ENCODE measurements around the gene TIPARP. TPM values are rescaled to one million over a fixed set of nuclear protein-coding genes. Genes with fewer than 3 reads are reported as not detected.
"Not testable (repeated sequence)": the region's sequence is repeated elsewhere in the genome, so short reads cannot be mapped to it uniquely, and the experiment has no call there.

TIPARP gene
- total and polyA plus RNA-seq, 2 donors: 14.3 to 30.3 TPM

DNA sequence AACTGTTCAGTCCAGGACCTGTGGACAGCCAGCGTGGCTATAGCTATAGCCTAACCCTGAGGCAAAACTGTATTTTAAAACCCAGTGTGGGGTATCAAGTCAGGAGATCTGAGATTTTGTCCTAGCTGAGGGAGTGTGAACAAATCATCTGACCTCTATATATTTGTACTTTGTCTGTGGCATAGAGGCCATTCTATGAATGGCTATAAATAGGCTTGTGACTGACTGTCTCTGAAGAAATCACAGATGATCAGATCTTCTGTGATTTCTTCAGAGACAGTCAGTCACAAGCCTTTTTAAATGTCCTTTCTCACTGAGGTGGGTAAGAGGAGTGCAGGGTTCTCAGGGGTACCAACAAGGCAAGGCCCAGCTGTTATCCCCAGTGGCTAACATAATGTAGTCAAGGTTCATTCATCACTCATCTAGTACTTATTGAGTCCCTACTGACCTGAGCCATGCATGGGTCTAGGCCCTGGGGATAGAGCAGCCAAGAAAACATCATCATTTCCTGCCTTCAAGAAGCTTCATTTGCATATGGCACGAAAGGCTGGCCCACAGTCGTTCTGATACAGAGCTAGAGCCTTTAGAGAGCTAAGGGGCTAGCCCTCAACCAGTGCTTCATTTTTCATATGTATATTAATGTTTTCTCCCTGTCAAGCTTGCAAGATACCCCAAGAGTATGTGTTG, 53.3 kb downstream of the TIPARP start:
- Histone ChIP-seq H3K27ac (ENCODE audit: low read depth in 1 of 2, low read length in 1 of 2) (no peak overlapping the region), H3K36me3 (ENCODE audit: control insufficient read depth in 2 of 2, insufficient read depth in 2 of 2, low read length in 1 of 2) (no peaks in the 10 kb centered on the region), H3K9me3 (ENCODE audit: control insufficient read depth in 2 of 2, insufficient read depth in 1 of 2, low read length in 1 of 2) (no peaks in the 10 kb centered on the region), H3K27me3 (ENCODE audit: control insufficient read depth in 2 of 2, insufficient read depth in 1 of 2, low read length in 1 of 2) (no peaks in the 10 kb centered on the region), H3K4me1 (ENCODE audit: control insufficient read depth in 2 of 2, insufficient read depth in 2 of 2, low read length in 2 of 2) (no peaks in the 10 kb centered on the region), H3K4me3 (ENCODE audit: low read length in 2 of 2) (no peak overlapping the region)
- no peak for DNase-seq (ENCODE audit: low read depth in 6 of 9, low spot score in 9 of 9)
- WGBS: 94% methylated on average over 3 of the region's 3 CpGs

DNA sequence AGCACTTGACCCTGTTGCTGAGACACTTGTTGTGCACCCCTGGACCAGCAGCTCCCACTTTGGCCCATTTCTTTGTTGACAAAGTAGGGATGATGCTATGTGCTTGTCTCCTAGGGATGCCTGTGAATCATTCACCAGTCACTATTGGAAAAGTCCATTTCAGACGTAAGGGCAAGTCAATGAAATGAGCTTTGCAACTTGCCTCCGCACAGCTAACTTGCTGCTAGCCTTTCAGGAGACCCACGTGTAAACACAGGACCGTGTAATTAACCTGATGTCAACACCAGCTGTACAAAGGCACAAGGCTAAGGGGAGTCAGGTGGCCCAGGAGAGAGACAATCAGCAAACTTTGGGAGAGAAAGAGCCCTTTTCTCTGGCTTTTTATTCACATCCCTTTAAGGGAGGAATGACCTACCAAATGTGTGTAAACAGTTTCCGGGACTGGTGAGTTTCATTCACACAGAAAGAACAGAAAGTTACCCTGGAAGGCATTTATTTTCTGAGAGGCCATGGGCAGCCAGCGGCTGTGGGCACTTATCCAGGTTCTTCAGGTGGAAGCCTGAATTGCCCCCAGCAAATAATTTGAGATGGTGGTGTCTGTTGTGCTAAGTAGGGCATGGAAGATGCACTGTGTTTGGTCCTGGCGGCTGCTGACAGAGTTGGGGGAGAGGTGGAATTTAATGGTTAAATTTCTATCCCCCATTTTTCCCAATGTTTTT, 54.0 kb downstream of the TIPARP start:
- Histone ChIP-seq H3K9me3 (ENCODE audit: control insufficient read depth in 2 of 2, insufficient read depth in 1 of 2, low read length in 1 of 2) (no peaks in the 10 kb centered on the region), H3K36me3 (ENCODE audit: control insufficient read depth in 2 of 2, insufficient read depth in 2 of 2, low read length in 1 of 2) (no peaks in the 10 kb centered on the region), H3K27me3 (ENCODE audit: control insufficient read depth in 2 of 2, insufficient read depth in 1 of 2, low read length in 1 of 2) (no peaks in the 10 kb centered on the region), H3K27ac (ENCODE audit: low read depth in 1 of 2, low read length in 1 of 2) (no peak overlapping the region), H3K4me1 (ENCODE audit: control insufficient read depth in 2 of 2, insufficient read depth in 2 of 2, low read length in 2 of 2) (no peaks in the 10 kb centered on the region), H3K4me3 (ENCODE audit: low read length in 2 of 2) (no peak overlapping the region)
- no peak for DNase-seq (ENCODE audit: low read depth in 6 of 9, low spot score in 9 of 9)
- whole genome bisulfite sequencing: 88% methylated on average over 7 of the region's 7 CpGs

DNA sequence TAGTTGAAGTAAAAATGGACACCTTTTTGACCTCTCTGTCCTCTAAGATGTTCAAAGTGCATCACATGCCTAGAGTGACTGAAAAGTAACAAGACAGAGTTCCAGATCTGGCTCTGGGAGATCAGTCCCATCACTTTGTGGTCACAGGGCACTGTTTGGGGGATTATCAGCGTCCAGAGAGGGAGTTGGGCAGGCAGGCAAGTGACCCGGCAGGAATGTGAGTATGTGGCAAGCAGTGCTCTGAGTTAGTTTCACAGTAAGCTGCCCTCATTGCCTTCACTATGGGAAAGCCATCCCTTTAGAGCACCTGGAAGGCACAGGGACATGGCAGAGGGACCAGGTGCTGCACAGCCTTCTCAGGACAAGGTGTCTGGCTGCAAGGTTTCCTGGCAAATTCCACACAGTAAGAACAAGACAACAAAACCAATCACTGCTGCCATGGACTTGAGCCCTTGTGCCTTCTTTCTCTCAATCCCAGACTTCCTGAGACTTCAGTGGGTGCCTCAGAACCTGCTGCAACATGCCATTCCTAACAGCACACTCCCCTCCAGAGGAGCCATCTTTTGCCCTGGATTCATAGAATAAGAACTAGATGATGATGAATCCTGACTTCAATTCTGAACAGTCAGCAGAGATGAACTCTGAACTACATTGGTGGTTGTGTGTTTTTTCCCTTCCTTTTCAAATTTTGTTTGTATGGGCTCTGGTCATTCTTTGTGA, 55.2 kb downstream of the TIPARP start:
- Histone ChIP-seq H3K36me3 (ENCODE audit: control insufficient read depth in 2 of 2, insufficient read depth in 2 of 2, low read length in 1 of 2) (no peaks in the 10 kb centered on the region), H3K4me3 (ENCODE audit: low read length in 2 of 2) (no peak overlapping the region), H3K27ac (ENCODE audit: low read depth in 1 of 2, low read length in 1 of 2) (no peak overlapping the region), H3K27me3 (ENCODE audit: control insufficient read depth in 2 of 2, insufficient read depth in 1 of 2, low read length in 1 of 2) (no peaks in the 10 kb centered on the region), H3K4me1 (ENCODE audit: control insufficient read depth in 2 of 2, insufficient read depth in 2 of 2, low read length in 2 of 2) (no peaks in the 10 kb centered on the region), H3K9me3 (ENCODE audit: control insufficient read depth in 2 of 2, insufficient read depth in 1 of 2, low read length in 1 of 2) (no peaks in the 10 kb centered on the region)
- WGBS: 93% methylated on average over 2 of the region's 2 CpGs
- DNase-seq (ENCODE audit: low read depth in 6 of 9, low spot score in 9 of 9): no peak

DNA sequence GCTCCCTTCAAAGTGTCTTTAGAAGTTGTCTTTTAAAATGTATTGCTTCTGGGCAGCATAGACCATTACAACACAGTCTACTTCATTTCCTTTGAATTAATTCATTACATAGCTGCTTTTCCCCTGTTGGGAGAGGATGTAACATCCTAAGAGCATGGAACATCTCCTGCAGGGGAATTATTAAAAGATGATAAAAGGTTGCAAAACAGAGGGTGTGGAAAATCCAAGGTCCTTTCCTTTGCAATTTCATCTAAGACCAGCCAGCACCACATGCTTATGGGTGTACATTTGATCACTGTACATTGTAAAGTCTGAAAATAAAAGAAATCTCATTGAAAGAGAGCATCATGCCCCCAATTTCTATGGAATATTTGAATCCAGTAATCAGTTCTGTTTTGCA, 57.4 kb downstream of the TIPARP start:
- Histone ChIP-seq H3K9me3 (ENCODE audit: control insufficient read depth in 2 of 2, insufficient read depth in 1 of 2, low read length in 1 of 2) (no peaks in the 10 kb centered on the region), H3K27ac (ENCODE audit: low read depth in 1 of 2, low read length in 1 of 2) (no peak overlapping the region), H3K4me3 (ENCODE audit: low read length in 2 of 2) (no peak overlapping the region), H3K36me3 (ENCODE audit: control insufficient read depth in 2 of 2, insufficient read depth in 2 of 2, low read length in 1 of 2) (no peaks in the 10 kb centered on the region), H3K4me1 (ENCODE audit: control insufficient read depth in 2 of 2, insufficient read depth in 2 of 2, low read length in 2 of 2) (no peaks in the 10 kb centered on the region), H3K27me3 (ENCODE audit: control insufficient read depth in 2 of 2, insufficient read depth in 1 of 2, low read length in 1 of 2) (no peaks in the 10 kb centered on the region)
- no peak for DNase-seq (ENCODE audit: low read depth in 6 of 9, low spot score in 9 of 9)

DNA sequence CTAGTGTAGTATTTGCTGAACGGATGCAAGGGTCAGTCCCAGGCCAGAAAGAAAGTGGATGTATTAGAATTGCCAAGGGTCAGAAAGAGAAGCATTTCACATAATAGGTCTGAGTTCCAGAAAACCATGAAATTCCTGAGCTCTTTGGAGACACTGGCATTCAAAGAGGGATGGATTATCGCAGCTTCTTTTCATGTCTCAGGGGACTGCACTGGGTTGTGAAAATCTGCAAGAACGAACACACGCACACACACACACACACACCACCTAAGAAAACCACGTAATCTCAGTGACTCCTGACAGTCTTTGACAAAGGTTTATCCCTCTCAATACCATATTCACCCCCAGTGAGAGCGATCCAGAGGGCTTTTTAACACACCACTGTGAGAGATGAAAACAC, 57.9 kb downstream of the TIPARP start:
- 84% methylated on average over 6 of the region's 6 CpGs for WGBS
- H3K27me3 ChIP-seq (ENCODE audit: control insufficient read depth in 2 of 2, insufficient read depth in 1 of 2, low read length in 1 of 2): no peaks in the 10 kb centered on the region

DNA sequence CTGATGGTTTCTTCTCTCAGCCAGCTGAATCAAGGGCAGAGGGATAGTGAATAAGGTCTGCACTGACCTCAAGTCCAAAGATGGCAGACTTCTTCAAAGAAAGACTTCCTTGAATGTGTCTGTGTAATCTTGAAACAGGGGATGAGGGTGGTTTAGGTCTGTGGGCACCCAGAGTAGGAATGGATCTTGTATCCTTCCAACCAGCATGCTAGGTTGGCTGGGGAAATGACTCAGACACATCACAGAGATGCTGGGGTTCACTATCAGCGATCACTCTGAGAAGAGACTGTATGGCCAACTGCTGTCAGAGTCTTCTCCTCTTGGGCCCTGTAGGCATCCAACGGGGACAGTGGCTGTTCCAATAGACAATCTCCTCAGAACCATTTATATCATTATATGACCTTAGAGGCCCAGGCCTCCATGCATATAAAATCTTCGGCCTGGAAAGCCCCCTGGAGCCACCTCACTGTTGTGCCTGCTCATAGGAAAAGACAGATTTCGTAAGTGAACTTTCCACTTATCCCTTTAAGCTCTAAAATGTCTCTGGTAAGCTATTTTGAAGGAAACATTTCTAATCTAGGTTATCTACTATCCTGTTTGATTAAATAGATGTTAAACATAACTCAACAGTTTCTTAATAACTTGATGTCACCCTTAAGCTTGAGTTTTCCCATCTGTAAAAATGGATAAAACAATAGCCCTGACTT, 58.5 kb downstream of the TIPARP start:
- Histone ChIP-seq H3K4me1 (ENCODE audit: control insufficient read depth in 2 of 2, insufficient read depth in 2 of 2, low read length in 2 of 2) (no peaks in the 10 kb centered on the region), H3K4me3 (ENCODE audit: low read length in 2 of 2) (no peak overlapping the region), H3K27me3 (ENCODE audit: control insufficient read depth in 2 of 2, insufficient read depth in 1 of 2, low read length in 1 of 2) (no peaks in the 10 kb centered on the region), H3K36me3 (ENCODE audit: control insufficient read depth in 2 of 2, insufficient read depth in 2 of 2, low read length in 1 of 2) (no peaks in the 10 kb centered on the region), H3K27ac (ENCODE audit: low read depth in 1 of 2, low read length in 1 of 2) (no peak overlapping the region), H3K9me3 (ENCODE audit: control insufficient read depth in 2 of 2, insufficient read depth in 1 of 2, low read length in 1 of 2) (no peaks in the 10 kb centered on the region)
- WGBS: 97% methylated on average over 4 of the region's 4 CpGs
- DNase-seq (ENCODE audit: low read depth in 6 of 9, low spot score in 9 of 9): no peak

More for the DNA sequence above, 57.9 kb downstream of the TIPARP start:
- no peak overlapping the region for H3K4me3 ChIP-seq (ENCODE audit: low read length in 2 of 2)
- no peaks in the 10 kb centered on the region for H3K4me1 ChIP-seq (ENCODE audit: control insufficient read depth in 2 of 2, insufficient read depth in 2 of 2, low read length in 2 of 2)
- H3K9me3 ChIP-seq (ENCODE audit: control insufficient read depth in 2 of 2, insufficient read depth in 1 of 2, low read length in 1 of 2): no peaks in the 10 kb centered on the region
- H3K36me3 ChIP-seq (ENCODE audit: control insufficient read depth in 2 of 2, insufficient read depth in 2 of 2, low read length in 1 of 2): no peaks in the 10 kb centered on the region
- DNase-seq (ENCODE audit: low read depth in 6 of 9, low spot score in 9 of 9): no peak
- H3K27ac ChIP-seq (ENCODE audit: low read depth in 1 of 2, low read length in 1 of 2): no peak overlapping the region

DNA sequence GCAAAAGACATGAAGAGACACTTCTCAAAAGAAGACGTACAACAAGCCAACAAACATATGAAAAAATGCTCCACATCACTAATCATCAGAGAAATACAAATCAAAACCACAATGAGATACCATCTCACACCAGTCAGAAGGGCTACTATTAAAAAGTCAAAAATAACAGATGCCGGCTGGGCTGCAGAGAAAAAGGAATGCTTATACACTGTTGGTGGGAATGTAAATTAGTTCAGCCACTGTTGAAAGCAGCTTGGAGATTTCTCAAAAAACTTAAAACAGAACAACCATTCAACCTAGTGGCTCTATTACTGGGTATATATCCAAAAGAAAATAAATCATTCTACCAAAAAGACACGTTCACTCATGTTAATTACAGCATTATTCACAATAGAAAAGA, 60.3 kb downstream of the TIPARP start:
- 82% methylated on average over 3 of the region's 3 CpGs for WGBS
- H3K27me3 ChIP-seq (ENCODE audit: control insufficient read depth in 2 of 2, insufficient read depth in 1 of 2, low read length in 1 of 2); H3K4me1 ChIP-seq (ENCODE audit: control insufficient read depth in 2 of 2, insufficient read depth in 2 of 2, low read length in 2 of 2); H3K4me3 ChIP-seq (ENCODE audit: low read length in 2 of 2); H3K27ac ChIP-seq (ENCODE audit: low read depth in 1 of 2, low read length in 1 of 2); H3K9me3 ChIP-seq (ENCODE audit: control insufficient read depth in 2 of 2, insufficient read depth in 1 of 2, low read length in 1 of 2); DNase-seq (ENCODE audit: low read depth in 6 of 9, low spot score in 9 of 9); H3K36me3 ChIP-seq (ENCODE audit: control insufficient read depth in 2 of 2, insufficient read depth in 2 of 2, low read length in 1 of 2): not testable (repeated sequence)

DNA sequence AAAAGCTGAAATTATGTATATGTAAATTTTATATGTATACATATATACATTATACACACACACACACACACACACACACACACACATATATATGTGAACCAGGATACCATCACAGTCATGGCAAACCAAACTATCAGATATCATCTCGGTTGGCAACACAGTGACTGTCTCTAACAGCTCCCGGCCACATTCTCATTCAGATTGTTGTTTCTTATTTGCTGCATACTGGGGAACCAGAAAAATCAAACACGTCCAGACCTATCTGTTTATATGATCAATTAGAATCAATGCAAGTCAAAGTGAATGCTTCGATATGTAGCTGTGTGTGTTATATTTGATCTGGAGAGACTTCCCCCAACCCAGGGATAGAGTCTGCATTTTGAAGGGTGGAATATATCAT, 61.1 kb downstream of the TIPARP start:
- WGBS: 89% methylated on average over 4 of the region's 4 CpGs
- DNase-seq (ENCODE audit: low read depth in 6 of 9, low spot score in 9 of 9): no peak
- no peak overlapping the region for H3K27ac ChIP-seq (ENCODE audit: low read depth in 1 of 2, low read length in 1 of 2)
- H3K4me1 ChIP-seq (ENCODE audit: control insufficient read depth in 2 of 2, insufficient read depth in 2 of 2, low read length in 2 of 2): no peaks in the 10 kb centered on the region
- no peaks in the 10 kb centered on the region for H3K36me3 ChIP-seq (ENCODE audit: control insufficient read depth in 2 of 2, insufficient read depth in 2 of 2, low read length in 1 of 2)
- H3K27me3 ChIP-seq (ENCODE audit: control insufficient read depth in 2 of 2, insufficient read depth in 1 of 2, low read length in 1 of 2): no peaks in the 10 kb centered on the region
- no peaks in the 10 kb centered on the region for H3K9me3 ChIP-seq (ENCODE audit: control insufficient read depth in 2 of 2, insufficient read depth in 1 of 2, low read length in 1 of 2)
- H3K4me3 ChIP-seq (ENCODE audit: low read length in 2 of 2): no peak overlapping the region

DNA sequence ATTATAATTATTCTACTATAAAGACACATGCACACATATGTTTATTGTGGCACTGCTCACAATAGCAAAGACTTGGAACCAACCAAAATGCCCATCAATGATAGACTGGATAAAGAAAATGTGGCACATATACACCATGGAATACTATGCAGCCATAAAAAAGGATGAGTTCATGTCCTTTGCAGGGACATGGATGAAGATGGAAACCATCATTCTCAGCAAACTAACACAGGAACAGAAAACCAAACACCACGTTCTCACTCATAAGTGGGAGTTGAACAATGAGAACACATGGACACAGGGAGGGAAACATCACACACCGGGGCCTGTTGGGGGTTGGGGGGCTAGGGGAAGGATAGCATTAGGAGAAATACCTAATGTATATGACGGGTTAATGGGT, 62.7 kb downstream of the TIPARP start:
- H3K27ac ChIP-seq (ENCODE audit: low read depth in 1 of 2, low read length in 1 of 2); H3K27me3 ChIP-seq (ENCODE audit: control insufficient read depth in 2 of 2, insufficient read depth in 1 of 2, low read length in 1 of 2); H3K36me3 ChIP-seq (ENCODE audit: control insufficient read depth in 2 of 2, insufficient read depth in 2 of 2, low read length in 1 of 2); H3K9me3 ChIP-seq (ENCODE audit: control insufficient read depth in 2 of 2, insufficient read depth in 1 of 2, low read length in 1 of 2); H3K4me1 ChIP-seq (ENCODE audit: control insufficient read depth in 2 of 2, insufficient read depth in 2 of 2, low read length in 2 of 2); H3K4me3 ChIP-seq (ENCODE audit: low read length in 2 of 2); DNase-seq (ENCODE audit: low read depth in 6 of 9, low spot score in 9 of 9): not testable (repeated sequence)
- WGBS: 97% methylated on average over 3 of the region's 3 CpGs

Data from thymus (tissue), 11 donors.